AG04450 (cell line): ENCODE data around the gene MRGPRG. TPM values are rescaled to one million over a fixed set of nuclear protein-coding genes. Genes with fewer than 3 reads are reported as not detected.

Experiments used
- CTCF ChIA-PET: fragments of 300-600, 350-600 bp; formaldehyde crosslinking; extraction: SDS; loops from one replicate; lab custom pipeline; 2022; ENCODE audit warnings: antibody characterized with exemption, inconsistent platforms; lab: Charles Lee
- POLR2A ChIA-PET: fragments of 350-600 bp; formaldehyde crosslinking; extraction: SDS; loops from one replicate; lab custom pipeline; 2021; ENCODE audit warnings: antibody characterized with exemption, inconsistent platforms; lab: Yijun Ruan, JAX
- DNase-seq: peaks from one replicate; pipeline ENCODE4 v3.0.0-alpha.2; 2011; ENCODE audit warnings: low read depth, low spot score
- H3K27ac ChIP-seq: one replicate; pipeline ENCODE4 v1.5.1; 2012; ENCODE audit warnings: low read depth, low read length, control low read depth
- H3K27me3 ChIP-seq: one replicate; pipeline ENCODE4 v1.6.0; 2012; ENCODE audit warnings: low read length; ENCODE audit not compliant: control insufficient read depth, insufficient read depth
- H3K4me3 ChIP-seq: 2 replicates; pipeline ENCODE4 v1.5.1; 2011; ENCODE audit warnings: mild to moderate bottlenecking, low read depth, low read length, control low read depth
- H3K9me3 ChIP-seq: 2 replicates; pipeline ENCODE4 v1.5.1; 2012; ENCODE audit warnings: low read length; ENCODE audit not compliant: control insufficient read depth, insufficient read depth
- polyA plus RNA-seq: library from polyadenylated mRNA; depleted of rRNA; stranded (reverse); fragments of >200 nt; gene quantifications from 2 replicates; pipeline ENCODE4 v1.2.3, GENCODE V29; 2011
- TF ChIP-seq, protein P1 (sequence below): IDR thresholded peaks from 2 replicates; pipeline ENCODE4 v1.5.1; 2011; ENCODE audit warnings: low read depth, low read length, control low read depth, inconsistent platforms

The MRGPRG gene
- polyA plus RNA-seq, 1 experiment: not detected

DNA sequence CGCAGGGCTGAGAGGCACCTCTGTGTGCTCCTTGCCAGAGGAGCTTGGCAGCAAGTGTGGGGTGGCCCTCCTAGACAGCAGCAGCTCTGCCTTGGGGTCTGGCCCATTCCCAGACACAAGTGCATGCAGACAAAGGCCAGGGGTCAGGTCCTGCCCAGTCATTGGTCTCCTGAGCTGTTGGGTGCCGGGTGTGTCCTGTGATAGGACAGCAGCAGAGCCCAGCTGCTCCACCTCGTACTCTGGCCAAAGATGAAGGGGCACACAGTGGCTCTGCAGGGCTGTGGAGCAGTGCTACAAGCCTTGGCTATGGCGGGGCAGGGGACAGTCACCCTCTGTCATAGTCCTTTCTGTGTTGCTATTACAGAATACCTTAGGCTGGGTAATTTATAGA lies 36.2 kb downstream of the MRGPRG start:
- CTCF ChIA-PET: no interaction called here
- peaks cover 19% of the 10 kb centered on the region for H3K27me3 ChIP-seq
- no peaks in the 10 kb centered on the region; the same call in 1 of the 2 replicates for H3K9me3 ChIP-seq
- no peak overlapping the region for H3K4me3 ChIP-seq
- POLR2A ChIA-PET: no interaction called here
- TF ChIP-seq, protein P1, sequence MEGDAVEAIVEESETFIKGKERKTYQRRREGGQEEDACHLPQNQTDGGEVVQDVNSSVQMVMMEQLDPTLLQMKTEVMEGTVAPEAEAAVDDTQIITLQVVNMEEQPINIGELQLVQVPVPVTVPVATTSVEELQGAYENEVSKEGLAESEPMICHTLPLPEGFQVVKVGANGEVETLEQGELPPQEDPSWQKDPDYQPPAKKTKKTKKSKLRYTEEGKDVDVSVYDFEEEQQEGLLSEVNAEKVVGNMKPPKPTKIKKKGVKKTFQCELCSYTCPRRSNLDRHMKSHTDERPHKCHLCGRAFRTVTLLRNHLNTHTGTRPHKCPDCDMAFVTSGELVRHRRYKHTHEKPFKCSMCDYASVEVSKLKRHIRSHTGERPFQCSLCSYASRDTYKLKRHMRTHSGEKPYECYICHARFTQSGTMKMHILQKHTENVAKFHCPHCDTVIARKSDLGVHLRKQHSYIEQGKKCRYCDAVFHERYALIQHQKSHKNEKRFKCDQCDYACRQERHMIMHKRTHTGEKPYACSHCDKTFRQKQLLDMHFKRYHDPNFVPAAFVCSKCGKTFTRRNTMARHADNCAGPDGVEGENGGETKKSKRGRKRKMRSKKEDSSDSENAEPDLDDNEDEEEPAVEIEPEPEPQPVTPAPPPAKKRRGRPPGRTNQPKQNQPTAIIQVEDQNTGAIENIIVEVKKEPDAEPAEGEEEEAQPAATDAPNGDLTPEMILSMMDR: no peak
- no peak overlapping the region for H3K27ac ChIP-seq
- no peak for DNase-seq

DNA sequence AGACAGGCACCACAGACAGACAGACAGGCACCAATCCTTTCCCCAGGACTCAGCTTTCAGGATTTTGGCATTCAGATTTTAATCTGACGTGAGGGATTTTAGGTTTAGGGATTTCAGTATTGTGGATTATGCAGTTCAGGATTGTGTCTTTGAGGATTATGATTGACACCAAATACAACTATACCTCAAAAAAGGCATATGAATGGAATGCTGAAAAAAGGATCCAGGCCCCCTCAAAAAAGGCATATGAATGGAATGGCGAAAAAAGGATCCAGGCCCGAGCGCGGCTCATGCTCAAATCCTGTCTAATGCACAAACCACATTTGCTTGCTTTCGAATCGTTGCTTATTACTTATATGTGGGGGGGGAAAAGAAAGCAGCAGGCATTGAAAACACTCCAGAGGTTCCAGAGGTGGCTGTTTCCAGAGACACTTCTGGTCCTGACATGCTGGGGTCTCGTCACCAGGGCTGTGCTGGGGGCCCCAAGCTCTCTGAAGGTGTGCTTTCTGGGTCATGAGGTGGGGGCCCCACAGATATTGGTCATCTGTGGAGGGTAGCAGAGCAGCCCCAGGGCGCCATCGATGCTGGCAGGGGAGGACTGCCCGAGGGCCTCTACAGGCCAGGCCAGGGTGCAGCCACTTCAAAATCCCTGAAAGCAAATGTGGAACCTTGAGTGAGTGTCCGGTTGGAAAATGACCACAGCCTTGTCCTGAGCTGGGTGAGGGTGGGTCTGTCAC lies 36.7 kb downstream of the MRGPRG start:
- CTCF ChIA-PET: no interaction called here

GRCh38 chr11:3180869-3181268 lies 37.7 kb downstream of the MRGPRG start:
- no peak for DNase-seq
- H3K4me3 ChIP-seq: no peak overlapping the region
- peaks cover 12% of the 10 kb centered on the region for H3K27me3 ChIP-seq
- TF ChIP-seq, protein P1: no peak
- ChIA-PET POLR2A (no interaction called here), CTCF (no interaction called here)
- no peak overlapping the region for H3K27ac ChIP-seq
- peaks cover 3% of the 10 kb centered on the region for H3K9me3 ChIP-seq

More for the DNA sequence above, 36.7 kb downstream of the MRGPRG start:
- POLR2A ChIA-PET: no interaction called here
- Histone ChIP-seq H3K9me3 (no peaks in the 10 kb centered on the region; the same call in 1 of the 2 replicates), H3K4me3 (no peak overlapping the region), H3K27me3 (peaks cover 15% of the 10 kb centered on the region), H3K27ac (no peak overlapping the region)
- no peak for DNase-seq
- TF ChIP-seq, protein P1: no peak

GRCh38 chr11:3178349-3178748 lies 40.3 kb downstream of the MRGPRG start:
- H3K4me3 ChIP-seq: no peak overlapping the region
- TF ChIP-seq, protein P1: no peak
- peaks cover 7% of the 10 kb centered on the region for H3K27me3 ChIP-seq
- DNase-seq: no peak
- H3K27ac ChIP-seq: no peak overlapping the region
- ChIA-PET POLR2A (interaction anchor here (0.9 kb wide), 1 partner anchor 9 kb away, joined by 3 read pairs; no protein-coding TSS in a partner anchor), CTCF (no interaction called here)
- H3K9me3 ChIP-seq: peaks cover 11% of the 10 kb centered on the region

- H3K27ac ChIP-seq: no peak overlapping the region
- TF ChIP-seq, protein P1: no peak
- H3K9me3 ChIP-seq: peaks cover 11% of the 10 kb centered on the region
- ChIA-PET CTCF (no interaction called here), POLR2A (interaction anchor here (0.9 kb wide), 1 partner anchor 8 kb away, joined by 3 read pairs; no protein-coding TSS in a partner anchor)
- DNase-seq: no peak
- H3K27me3 ChIP-seq: peaks cover 7% of the 10 kb centered on the region
- no peak overlapping the region for H3K4me3 ChIP-seq
Observed at GRCh38 chr11:3177931-3178330, 40.7 kb downstream of the MRGPRG start.
